ENCODE data around the gene MAP1LC3A. TPM values are rescaled to one million over a fixed set of nuclear protein-coding genes. Genes with fewer than 3 reads are reported as not detected.
"Not testable (repeated sequence)": the region's sequence is repeated elsewhere in the genome, so short reads cannot be mapped to it uniquely, and the experiment has no call there.

Gene MAP1LC3A
- total RNA-seq, 1 experiment from 2014 or later: 25.9 TPM

GRCh38 chr20:34517114-34517505 is 41.4 kb upstream of the MAP1LC3A start:
- peaks cover 0 to 32% (median 7%) of the 10 kb centered on the region in 3 experiments; a peak in 3 of 7 replicates for H3K36me3 Mint-ChIP-seq (ENCODE audit: insufficient read depth in 1 of 3, low read depth in 3 of 3)
- TF ChIP-seq, protein P1, sequence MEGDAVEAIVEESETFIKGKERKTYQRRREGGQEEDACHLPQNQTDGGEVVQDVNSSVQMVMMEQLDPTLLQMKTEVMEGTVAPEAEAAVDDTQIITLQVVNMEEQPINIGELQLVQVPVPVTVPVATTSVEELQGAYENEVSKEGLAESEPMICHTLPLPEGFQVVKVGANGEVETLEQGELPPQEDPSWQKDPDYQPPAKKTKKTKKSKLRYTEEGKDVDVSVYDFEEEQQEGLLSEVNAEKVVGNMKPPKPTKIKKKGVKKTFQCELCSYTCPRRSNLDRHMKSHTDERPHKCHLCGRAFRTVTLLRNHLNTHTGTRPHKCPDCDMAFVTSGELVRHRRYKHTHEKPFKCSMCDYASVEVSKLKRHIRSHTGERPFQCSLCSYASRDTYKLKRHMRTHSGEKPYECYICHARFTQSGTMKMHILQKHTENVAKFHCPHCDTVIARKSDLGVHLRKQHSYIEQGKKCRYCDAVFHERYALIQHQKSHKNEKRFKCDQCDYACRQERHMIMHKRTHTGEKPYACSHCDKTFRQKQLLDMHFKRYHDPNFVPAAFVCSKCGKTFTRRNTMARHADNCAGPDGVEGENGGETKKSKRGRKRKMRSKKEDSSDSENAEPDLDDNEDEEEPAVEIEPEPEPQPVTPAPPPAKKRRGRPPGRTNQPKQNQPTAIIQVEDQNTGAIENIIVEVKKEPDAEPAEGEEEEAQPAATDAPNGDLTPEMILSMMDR (conservative IDR thresholded peaks at IDR 0.05): no peak
- H3K9me3 ChIP-seq (ENCODE audit: control insufficient read depth, low read depth, low read length): no peaks in the 10 kb centered on the region
- H3K9ac ChIP-seq (ENCODE audit: extremely low read depth, insufficient read length, low read length): no peak overlapping the region
- no peak overlapping the region for H2BK12ac ChIP-seq (ENCODE audit: insufficient read length, low read depth, low read length)
- peaks cover 17 to 23% of the 10 kb centered on the region in 2 experiments for H3K4me1 Mint-ChIP-seq
- H3K27me3 Mint-ChIP-seq (ENCODE audit: low read depth): peaks cover 2% of the 10 kb centered on the region; the same call in 1 of the 2 replicates
- H3K4me3 Mint-ChIP-seq: peak overlapping the region; percentile 93 to 97
- H2BK15ac ChIP-seq (ENCODE audit: low read depth, low read length): no peak overlapping the region
- no peak overlapping the region for H2BK5ac ChIP-seq (ENCODE audit: insufficient read length, low read length)
- H2BK120ac ChIP-seq (ENCODE audit: low read depth, low read length, poor library complexity, severe bottlenecking): no peak overlapping the region
- no CpG with 5 or more reads among the region's 3 CpGs for WGBS (ENCODE audit: extremely low coverage, insufficient read length, low lambda C conversion rate)
- peak overlapping the region in 1 of 3 experiments; percentile 99; a peak in 2 of 7 replicates for H3K27ac Mint-ChIP-seq
- peak overlapping the region; percentile 84 for H3K4me2 ChIP-seq (ENCODE audit: insufficient read depth, insufficient read length, low read length)
- H3K79me1 ChIP-seq (ENCODE audit: insufficient read depth, low read depth, low read length, poor library complexity, severe bottlenecking): no peaks in the 10 kb centered on the region
- H3K56ac ChIP-seq (ENCODE audit: insufficient read length, low read depth, low read length): no peak overlapping the region
- H3K9me3 Mint-ChIP-seq: no peaks in the 10 kb centered on the region; a peak in 1 of 5 replicates
- no peak overlapping the region for H3K18ac ChIP-seq (ENCODE audit: insufficient read length, low read depth, low read length)
- H2AFZ ChIP-seq (ENCODE audit: low read length): no peak overlapping the region
- no peaks in the 10 kb centered on the region for H3K4me1 ChIP-seq (ENCODE audit: insufficient read depth, low read length)
- H3K14ac ChIP-seq (ENCODE audit: insufficient read depth, low read length): no peak overlapping the region
- H2AK5ac ChIP-seq (ENCODE audit: insufficient read length, low read length): no peak overlapping the region
- no peak overlapping the region for H4K91ac ChIP-seq (ENCODE audit: insufficient read length, low read depth, low read length)
- no peak overlapping the region for H2BK20ac ChIP-seq (ENCODE audit: low read depth, low read length, poor library complexity, severe bottlenecking)
- DNase-seq: no peak
- no peak overlapping the region for H3K23ac ChIP-seq (ENCODE audit: insufficient read length, low read depth, low read length)
- H3K27me3 ChIP-seq (ENCODE audit: insufficient read depth, low read length): no peaks in the 10 kb centered on the region
- H3K79me2 ChIP-seq (ENCODE audit: insufficient read depth, low read length): peaks cover 5% of the 10 kb centered on the region; the same call in 1 of the 2 replicates
- H3T11ph ChIP-seq (ENCODE audit: low read length): no peak overlapping the region
- H4K8ac ChIP-seq (replicated peaks; ENCODE audit: insufficient read length, low read depth, low read length): no peak overlapping the region
- peaks cover 7% of the 10 kb centered on the region for H3K23me2 ChIP-seq (ENCODE audit: insufficient read length, low read depth, low read length, poor library complexity, severe bottlenecking)
- no peaks in the 10 kb centered on the region for H4K20me1 ChIP-seq (ENCODE audit: control insufficient read depth, insufficient read depth, insufficient read length)
- H3K4ac ChIP-seq (ENCODE audit: low read depth, low read length): no peak overlapping the region
- no peak overlapping the region for H4K5ac ChIP-seq (ENCODE audit: insufficient read length, low read depth, low read length)
- H3K27ac ChIP-seq (ENCODE audit: insufficient read length, low read depth, low read length): no peak overlapping the region

- not testable (repeated sequence) for H3K9me3 Mint-ChIP-seq
- WGBS (ENCODE audit: extremely low coverage, insufficient read length, low lambda C conversion rate): no CpG with 5 or more reads among the region's 7 CpGs
Measured at GRCh38 chr20:34518863-34519262, 39.7 kb upstream of the MAP1LC3A start.

More at GRCh38 chr20:34518863-34519262, 39.7 kb upstream of the MAP1LC3A start:
- H3K27ac Mint-ChIP-seq; H3K27me3 Mint-ChIP-seq (ENCODE audit: low read depth); H3K27ac ChIP-seq (ENCODE audit: insufficient read length, low read depth, low read length); H3K18ac ChIP-seq (ENCODE audit: insufficient read length, low read depth, low read length); H3K4me3 Mint-ChIP-seq; DNase-seq; H4K20me1 ChIP-seq (ENCODE audit: control insufficient read depth, insufficient read depth, insufficient read length); H2BK120ac ChIP-seq (ENCODE audit: low read depth, low read length, poor library complexity, severe bottlenecking); H2BK12ac ChIP-seq (ENCODE audit: insufficient read length, low read depth, low read length); H4K91ac ChIP-seq (ENCODE audit: insufficient read length, low read depth, low read length); H3K4me1 ChIP-seq (ENCODE audit: insufficient read depth, low read length); H3K4ac ChIP-seq (ENCODE audit: low read depth, low read length); H2BK5ac ChIP-seq (ENCODE audit: insufficient read length, low read length); H3K9me3 ChIP-seq (ENCODE audit: control insufficient read depth, low read depth, low read length); H2AK5ac ChIP-seq (ENCODE audit: insufficient read length, low read length); H4K8ac ChIP-seq (replicated peaks; ENCODE audit: insufficient read length, low read depth, low read length); H3K79me2 ChIP-seq (ENCODE audit: insufficient read depth, low read length); H3K4me2 ChIP-seq (ENCODE audit: insufficient read depth, insufficient read length, low read length); H2AFZ ChIP-seq (ENCODE audit: low read length); H3K14ac ChIP-seq (ENCODE audit: insufficient read depth, low read length); H3K56ac ChIP-seq (ENCODE audit: insufficient read length, low read depth, low read length); H2BK15ac ChIP-seq (ENCODE audit: low read depth, low read length); H4K5ac ChIP-seq (ENCODE audit: insufficient read length, low read depth, low read length); H3K23ac ChIP-seq (ENCODE audit: insufficient read length, low read depth, low read length); H3K79me1 ChIP-seq (ENCODE audit: insufficient read depth, low read depth, low read length, poor library complexity, severe bottlenecking); H3K23me2 ChIP-seq (ENCODE audit: insufficient read length, low read depth, low read length, poor library complexity, severe bottlenecking); H3T11ph ChIP-seq (ENCODE audit: low read length); H2BK20ac ChIP-seq (ENCODE audit: low read depth, low read length, poor library complexity, severe bottlenecking); H3K27me3 ChIP-seq (ENCODE audit: insufficient read depth, low read length); H3K9ac ChIP-seq (ENCODE audit: extremely low read depth, insufficient read length, low read length): not testable (repeated sequence)
- Mint-ChIP-seq H3K36me3 (ENCODE audit: insufficient read depth in 1 of 3, low read depth in 3 of 3) (peaks cover 0 to 36% (median 5%) of the 10 kb centered on the region in 3 experiments; a peak in 3 of 7 replicates), H3K4me1 (peaks cover 24 to 35% of the 10 kb centered on the region in 2 experiments)
